ENCODE measurements around the gene SELP. TPM values are rescaled to one million over a fixed set of nuclear protein-coding genes. Genes with fewer than 3 reads are reported as not detected.

The SELP gene
- total and polyA plus RNA-seq, 12 donors: 3.3 to 13.4 (median 5.6) TPM

- peaks cover 0 to 6% (median 0%) of the 10 kb centered on the region in 9 donors for H3K4me1 ChIP-seq
- no peak for DNase-seq
- H3K36me3 ChIP-seq: peaks cover 0 to 13% (median 0%) of the 10 kb centered on the region in 9 donors
- no peak overlapping the region for H3K27ac ChIP-seq
- H3K4me3 ChIP-seq: no peak overlapping the region
- WGBS, 2 donors: 78 to 84% methylated on average over 1 of the region's 1 CpG
- intact Hi-C loops (cut with DNase I): no loop called here
- H3K27me3 ChIP-seq: peaks cover 0 to 3% (median 0%) of the 10 kb centered on the region in 7 donors
- TF ChIP-seq, protein P1, sequence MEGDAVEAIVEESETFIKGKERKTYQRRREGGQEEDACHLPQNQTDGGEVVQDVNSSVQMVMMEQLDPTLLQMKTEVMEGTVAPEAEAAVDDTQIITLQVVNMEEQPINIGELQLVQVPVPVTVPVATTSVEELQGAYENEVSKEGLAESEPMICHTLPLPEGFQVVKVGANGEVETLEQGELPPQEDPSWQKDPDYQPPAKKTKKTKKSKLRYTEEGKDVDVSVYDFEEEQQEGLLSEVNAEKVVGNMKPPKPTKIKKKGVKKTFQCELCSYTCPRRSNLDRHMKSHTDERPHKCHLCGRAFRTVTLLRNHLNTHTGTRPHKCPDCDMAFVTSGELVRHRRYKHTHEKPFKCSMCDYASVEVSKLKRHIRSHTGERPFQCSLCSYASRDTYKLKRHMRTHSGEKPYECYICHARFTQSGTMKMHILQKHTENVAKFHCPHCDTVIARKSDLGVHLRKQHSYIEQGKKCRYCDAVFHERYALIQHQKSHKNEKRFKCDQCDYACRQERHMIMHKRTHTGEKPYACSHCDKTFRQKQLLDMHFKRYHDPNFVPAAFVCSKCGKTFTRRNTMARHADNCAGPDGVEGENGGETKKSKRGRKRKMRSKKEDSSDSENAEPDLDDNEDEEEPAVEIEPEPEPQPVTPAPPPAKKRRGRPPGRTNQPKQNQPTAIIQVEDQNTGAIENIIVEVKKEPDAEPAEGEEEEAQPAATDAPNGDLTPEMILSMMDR (IDR thresholded peaks at IDR 0.05): no peak
- peaks cover 0 to 12% (median 0%) of the 10 kb centered on the region in 11 donors for H3K9me3 ChIP-seq
- no peak for ATAC-seq
Measured at GRCh38 chr1:169561692-169562091, 68.2 kb downstream of the SELP start.

- no peaks in the 10 kb centered on the region for H3K4me1 ChIP-seq
- ATAC-seq: no peak
- H3K4me3 ChIP-seq: no peak overlapping the region
- peaks cover 0 to 18% (median 0%) of the 10 kb centered on the region in 9 donors for H3K36me3 ChIP-seq
- intact Hi-C loops (cut with DNase I): loop anchor here in 1 of 10 donors (10.0 kb wide), 1 partner anchor 248 kb away; no protein-coding TSS in a partner anchor
- TF ChIP-seq, protein P1 (IDR thresholded peaks at IDR 0.05): no peak
- H3K27ac ChIP-seq: no peak overlapping the region
- H3K9me3 ChIP-seq: no peaks in the 10 kb centered on the region
- DNase-seq: no peak
- peaks cover 0 to 5% (median 0%) of the 10 kb centered on the region in 7 donors for H3K27me3 ChIP-seq
- WGBS, 2 donors: 71 to 77% methylated on average over 5 of the region's 5 CpGs
Measured at GRCh38 chr1:169557131-169557530, 72.8 kb downstream of the SELP start.

DNA sequence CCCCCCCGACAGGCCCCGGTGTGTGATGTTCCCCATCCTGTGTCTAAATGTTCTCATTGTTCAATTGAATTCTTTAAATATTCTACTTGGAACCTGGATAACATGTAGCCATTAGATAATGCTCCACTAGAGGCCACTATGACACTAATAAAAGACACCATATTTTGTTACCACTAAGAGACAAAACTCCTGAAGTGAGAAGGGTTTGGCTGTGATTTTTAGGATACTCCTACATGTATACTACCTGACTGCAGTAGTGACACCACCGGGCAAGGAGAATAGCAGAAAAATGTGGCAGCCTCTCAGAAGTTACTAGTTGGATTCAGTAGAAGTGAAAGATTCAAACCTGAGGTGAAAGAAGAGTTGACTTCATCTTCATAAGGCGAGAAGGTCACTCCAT lies 79.6 kb downstream of the SELP start:
- intact Hi-C loops (cut with DNase I): loop anchor here in 7 of 10 donors (2.0 to 10.0 kb wide), 7 partner anchors 161 to 259 kb away; partner anchors contain the start of gene SELL (in 4 of the 7)
- ATAC-seq: peak in 7 of 8 donors; percentile 49 to 67 (median 59)
- WGBS, 2 donors: 31 to 39% methylated on average over 4 of the region's 4 CpGs

GRCh38 chr1:169548282-169548681 lies 81.6 kb downstream of the SELP start:
- Histone ChIP-seq H3K9me3 (no peaks in the 10 kb centered on the region), H3K27ac (no peak overlapping the region), H3K4me3 (no peak overlapping the region), H3K4me1 (no peaks in the 10 kb centered on the region), H3K36me3 (peaks cover 0 to 12% (median 0%) of the 10 kb centered on the region in 9 donors), H3K27me3 (peaks cover 0 to 6% (median 0%) of the 10 kb centered on the region in 7 donors)
- DNase-seq (no peak), ATAC-seq (no peak)
- intact Hi-C loops (cut with DNase I): loop anchor here in 7 of 10 donors (5.0 to 10.0 kb wide), 8 partner anchors 81 to 953 kb away; no protein-coding TSS in a partner anchor
- TF ChIP-seq, protein P1 (IDR thresholded peaks at IDR 0.05): no peak
- WGBS, 2 donors: 61 to 85% methylated on average over 2 of the region's 2 CpGs

More for the DNA sequence above, 79.6 kb downstream of the SELP start:
- Histone ChIP-seq H3K9me3 (no peaks in the 10 kb centered on the region), H3K4me1 (no peaks in the 10 kb centered on the region), H3K27ac (no peak overlapping the region), H3K4me3 (no peak overlapping the region), H3K27me3 (peaks cover 0 to 4% (median 0%) of the 10 kb centered on the region in 7 donors), H3K36me3 (peaks cover 0 to 6% (median 0%) of the 10 kb centered on the region in 9 donors)
- DNase-seq: no peak
- TF ChIP-seq, protein P1 (IDR thresholded peaks at IDR 0.05): peak in 7 of 9 donors; percentile 41 to 61 (median 51)

All from heart right ventricle (tissue), 16 donors.